Kidney (tissue), 14 donors: ENCODE results near the gene ANAPC2. TPM values are rescaled to one million over a fixed set of nuclear protein-coding genes. Genes with fewer than 3 reads are reported as not detected.

Source experiments
- DNase-seq, 5 donors: peaks; one replicate each; pipeline ENCODE4 v3.0.0-alpha.2; 2013 to 2020
- FAIRE-seq: peaks from 2 replicates; lab custom pipeline; 2012; peaks lifted over from hg19 to GRCh38; lab: Jason Lieb, UNC
- H3K27ac ChIP-seq, 2 donors: one replicate each; pipeline ENCODE4 v1.7.0; 2013; ENCODE audit warnings: low read depth in 2 of 2, low read length in 2 of 2, inconsistent platforms in 1 of 2
- H3K27me3 ChIP-seq: one replicate; pipeline ENCODE4 v1.7.1; 2013; ENCODE audit warnings: low read length, inconsistent platforms; ENCODE audit not compliant: control insufficient read depth, insufficient read depth
- H3K36me3 ChIP-seq, 3 donors: one replicate each; pipeline versions ENCODE4 v1.7.0 to v1.7.1; 2013; ENCODE audit warnings: low read length in 3 of 3, control low read depth in 1 of 3, inconsistent platforms in 1 of 3; ENCODE audit not compliant: insufficient read depth in 3 of 3, control insufficient read depth in 2 of 3
- H3K4me1 ChIP-seq, 3 donors: one replicate each; pipeline versions ENCODE4 v1.7.0 to v1.7.1; 2013; ENCODE audit warnings: low read length in 3 of 3, inconsistent platforms in 1 of 3, low read depth in 1 of 3; ENCODE audit not compliant: control insufficient read depth in 2 of 3, insufficient read depth in 2 of 3
- H3K4me3 ChIP-seq, 3 donors: one replicate each; pipeline versions ENCODE4 v1.7.0 to v1.8.1; 2013; ENCODE audit warnings: low read length in 3 of 3, control low read depth in 1 of 3, inconsistent platforms in 1 of 3
- H3K9ac ChIP-seq, 3 donors: one replicate each; pipeline versions ENCODE4 v1.7.0 to v1.7.1; 2013; ENCODE audit warnings: low read length in 3 of 3, control low read depth in 1 of 3, inconsistent platforms in 1 of 3
- H3K9me3 ChIP-seq, 3 donors: one replicate each; pipeline versions ENCODE4 v1.7.0 to v1.7.1; 2013; ENCODE audit warnings: low read length in 3 of 3, control low read depth in 1 of 3, inconsistent platforms in 1 of 3; ENCODE audit not compliant: control insufficient read depth in 2 of 3, insufficient read depth in 1 of 3
- intact Hi-C: fragments of 100-400 bp; cut with DNase I; formaldehyde crosslinking; loops from one replicate; pipeline ENCODE4 v1.11.1; 2022
- polyA plus RNA-seq: library from polyadenylated mRNA; stranded (reverse); fragments of 350-450 nt; fragmentation: Illumina TruSeq; extraction: RNeasy Lipid Tissue Mini Kit (QIAGEN cat#74804); gene quantifications from one replicate; pipeline ENCODE4 v1.2.3, GENCODE V29; 2014; ENCODE audit warnings: low read depth, low replicate concordance; ENCODE audit not compliant: insufficient read depth
- total RNA-seq: library from RNA; stranded (reverse); fragmentation: NEBNext Ultra II Directional; extraction: Animal tissue kit (Norgen Biotek cat#: 25700); gene quantifications from one replicate; pipeline ENCODE4 v1.2.1, GENCODE V29; 2021
- TF ChIP-seq, protein P1 (sequence below): IDR thresholded peaks from 3 replicates; pipeline ENCODE4 v1.5.1; 2012; ENCODE audit warnings: mild to moderate bottlenecking, moderate library complexity, borderline replicate concordance; ENCODE audit not compliant: insufficient read depth; ENCODE audit errors: extremely low read depth
- donor health status: control.
- donor health status: control.
- donor health status: control.
- donor health status: control.
- donor health status: control.
- donor health status: DM: yes; HTN: yes; CAD: no.
- donor health status: Normal renal cell carcinoma (clear cell type).

ANAPC2 gene
- total and polyA plus RNA-seq, 2 donors from 2014 or later = 19.9 to 57.2 TPM

DNA sequence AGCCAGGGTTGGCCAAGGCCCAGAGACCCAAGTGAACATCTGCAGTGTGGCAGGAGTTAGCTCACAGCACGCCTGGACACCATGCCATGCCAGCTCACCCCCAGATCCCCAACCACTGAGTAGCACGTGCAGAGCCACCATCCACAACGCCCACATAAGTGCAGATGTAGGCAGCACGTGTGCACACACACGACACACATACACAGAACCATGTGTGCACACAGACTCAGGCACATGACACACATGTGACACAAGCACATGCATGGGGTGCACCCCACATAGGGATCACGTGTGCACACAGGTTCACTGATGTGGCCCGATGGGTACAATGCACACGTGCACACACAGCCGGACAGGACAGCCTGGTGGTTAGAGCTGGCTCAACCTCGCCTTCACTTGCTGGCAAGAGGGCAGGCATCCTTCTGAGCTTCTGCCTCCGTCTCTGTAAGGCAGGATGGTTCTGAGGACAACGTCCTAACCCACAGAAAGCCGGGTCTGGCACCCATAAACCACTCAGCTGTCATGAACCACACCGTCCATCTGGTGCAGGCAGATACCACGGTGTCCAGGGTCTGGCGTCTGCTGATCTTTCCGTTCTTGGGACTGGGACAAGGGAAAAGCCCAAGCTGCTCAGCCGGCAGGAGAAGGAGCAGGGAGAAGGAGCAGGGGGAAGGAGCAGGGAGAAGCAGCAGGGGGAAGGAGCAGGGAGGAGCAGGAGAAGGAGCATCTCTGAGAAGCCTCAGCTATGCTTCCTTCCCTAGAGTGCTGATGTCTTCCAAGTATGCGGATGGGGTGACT, 30.5 kb downstream of the ANAPC2 start:
- DNase-seq (no peak), FAIRE-seq (no peak)
- Histone ChIP-seq H3K4me1 (peaks cover 0 to 4% (median 0%) of the 10 kb centered on the region in 3 donors), H3K9me3 (peaks cover 0 to 6% (median 0%) of the 10 kb centered on the region in 3 donors), H3K4me3 (no peak overlapping the region), H3K27ac (no peak overlapping the region), H3K27me3 (peaks cover 25% of the 10 kb centered on the region), H3K36me3 (no peaks in the 10 kb centered on the region), H3K9ac (no peak overlapping the region)
- TF ChIP-seq, protein P1, sequence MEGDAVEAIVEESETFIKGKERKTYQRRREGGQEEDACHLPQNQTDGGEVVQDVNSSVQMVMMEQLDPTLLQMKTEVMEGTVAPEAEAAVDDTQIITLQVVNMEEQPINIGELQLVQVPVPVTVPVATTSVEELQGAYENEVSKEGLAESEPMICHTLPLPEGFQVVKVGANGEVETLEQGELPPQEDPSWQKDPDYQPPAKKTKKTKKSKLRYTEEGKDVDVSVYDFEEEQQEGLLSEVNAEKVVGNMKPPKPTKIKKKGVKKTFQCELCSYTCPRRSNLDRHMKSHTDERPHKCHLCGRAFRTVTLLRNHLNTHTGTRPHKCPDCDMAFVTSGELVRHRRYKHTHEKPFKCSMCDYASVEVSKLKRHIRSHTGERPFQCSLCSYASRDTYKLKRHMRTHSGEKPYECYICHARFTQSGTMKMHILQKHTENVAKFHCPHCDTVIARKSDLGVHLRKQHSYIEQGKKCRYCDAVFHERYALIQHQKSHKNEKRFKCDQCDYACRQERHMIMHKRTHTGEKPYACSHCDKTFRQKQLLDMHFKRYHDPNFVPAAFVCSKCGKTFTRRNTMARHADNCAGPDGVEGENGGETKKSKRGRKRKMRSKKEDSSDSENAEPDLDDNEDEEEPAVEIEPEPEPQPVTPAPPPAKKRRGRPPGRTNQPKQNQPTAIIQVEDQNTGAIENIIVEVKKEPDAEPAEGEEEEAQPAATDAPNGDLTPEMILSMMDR = no peak
- intact Hi-C loops = no loop called here

DNA sequence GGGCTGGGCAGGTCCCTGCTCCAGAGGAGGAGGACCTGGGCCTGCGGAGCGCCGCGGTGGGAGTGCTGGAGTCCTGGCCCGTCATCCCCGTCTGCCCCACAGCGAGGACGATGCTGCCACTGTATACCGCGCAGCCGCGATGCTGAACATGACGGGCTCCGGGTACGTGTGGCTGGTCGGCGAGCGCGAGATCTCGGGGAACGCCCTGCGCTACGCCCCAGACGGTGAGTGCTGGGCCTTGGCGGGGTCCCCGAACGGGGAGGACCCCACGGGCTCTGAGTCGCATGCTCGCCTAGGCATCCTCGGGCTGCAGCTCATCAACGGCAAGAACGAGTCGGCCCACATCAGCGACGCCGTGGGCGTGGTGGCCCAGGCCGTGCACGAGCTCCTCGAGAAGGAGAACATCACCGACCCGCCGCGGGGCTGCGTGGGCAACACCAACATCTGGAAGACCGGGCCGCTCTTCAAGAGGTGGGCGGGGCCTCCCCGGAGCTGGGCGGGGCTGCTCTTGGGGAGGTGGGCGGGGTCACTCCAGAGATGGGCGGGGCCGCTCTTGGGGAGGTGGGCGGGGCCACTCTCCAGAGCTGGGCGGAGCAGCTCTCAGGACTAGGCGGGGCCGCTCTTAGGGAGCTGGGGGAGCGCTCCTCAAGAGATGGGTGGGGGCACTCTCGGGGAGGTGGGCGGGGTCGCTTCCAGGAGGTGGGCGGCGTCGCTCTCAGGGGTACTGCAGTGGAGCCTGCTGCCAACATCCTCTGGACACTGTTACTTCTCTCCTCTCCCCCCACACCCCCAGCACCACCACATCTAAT, 31.6 kb downstream of the ANAPC2 start:
- H3K36me3 ChIP-seq = no peaks in the 10 kb centered on the region
- H3K4me3 ChIP-seq = no peak overlapping the region
- DNase-seq (no peak), FAIRE-seq (no peak)
- H3K27me3 ChIP-seq = peaks cover 24% of the 10 kb centered on the region
- TF ChIP-seq, protein P1 = no peak
- intact Hi-C loops = no loop called here
- H3K4me1 ChIP-seq = peaks cover 0 to 2% (median 0%) of the 10 kb centered on the region in 3 donors
- no peak overlapping the region for H3K9ac ChIP-seq
- H3K27ac ChIP-seq = no peak overlapping the region
- H3K9me3 ChIP-seq = peaks cover 0 to 6% (median 0%) of the 10 kb centered on the region in 3 donors

DNA sequence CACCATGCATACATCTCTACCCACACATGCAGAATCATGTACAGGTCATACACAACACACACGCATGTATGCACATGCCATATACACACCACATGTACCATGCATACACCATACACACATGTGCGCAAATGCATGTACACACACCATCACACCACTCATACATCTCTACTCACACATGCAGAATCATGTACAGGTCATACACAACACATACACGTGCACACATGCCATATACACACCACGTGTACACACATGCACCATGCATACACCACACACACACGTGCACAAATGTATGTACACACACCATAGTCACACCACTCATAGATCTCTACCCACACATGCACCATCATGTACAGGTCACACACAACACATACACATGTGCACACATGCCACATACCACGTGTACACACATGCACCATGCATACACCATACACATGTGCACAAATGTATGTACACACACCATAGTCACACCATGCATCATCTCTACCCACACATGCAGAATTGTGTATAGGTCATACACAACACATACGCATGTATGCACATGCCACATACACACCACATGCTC, 35.4 kb downstream of the ANAPC2 start:
- DNase-seq = no peak
- Histone ChIP-seq H3K9me3 (peaks cover 0 to 6% (median 0%) of the 10 kb centered on the region in 3 donors), H3K4me1 (peaks cover 0 to 2% (median 0%) of the 10 kb centered on the region in 3 donors), H3K9ac (no peak overlapping the region), H3K36me3 (no peaks in the 10 kb centered on the region), H3K27ac (no peak overlapping the region), H3K4me3 (no peak overlapping the region), H3K27me3 (peaks cover 11% of the 10 kb centered on the region)
- TF ChIP-seq, protein P1 = no peak
- intact Hi-C loops = no loop called here
- FAIRE-seq = no peak
